DMS53 treated with DMSO at 0.1 percent for 48 hours (cell line): ENCODE measurements around the gene MOB1B.
"Not testable (repeated sequence)": the region's sequence is repeated elsewhere in the genome, so short reads cannot be mapped to it uniquely, and the experiment has no call there.

Source experiments
- DNase-seq: peaks from one replicate; lab custom pipeline; 2025; ENCODE audit not compliant: unreplicated experiment; lab: John Stamatoyannopoulos, UW

MOB1B gene

DNA sequence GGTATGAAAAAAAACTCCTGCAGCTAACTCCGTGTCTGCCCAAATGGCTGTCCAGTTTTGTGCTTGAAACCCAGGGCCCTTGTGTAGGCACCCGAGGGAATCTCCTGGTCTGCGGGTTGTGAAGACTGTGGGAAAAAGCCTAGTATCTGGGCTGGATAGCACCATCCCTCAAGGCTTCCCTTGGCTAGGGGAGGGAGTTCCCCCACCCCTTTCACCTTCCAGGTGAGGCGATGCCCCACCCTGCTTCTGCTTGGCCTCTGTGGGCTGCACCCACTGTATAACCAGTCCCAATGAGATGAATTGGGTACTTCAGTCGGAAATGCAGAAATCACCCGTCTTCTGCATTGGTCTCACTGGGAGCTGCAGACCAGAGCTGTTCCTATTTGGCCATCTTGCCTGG, 102.9 kb downstream of the MOB1B start:
- not testable (repeated sequence) for DNase-seq

GRCh38 chr4:71006203-71006907, 104.2 kb downstream of the MOB1B start:
- no peak for DNase-seq

GRCh38 chr4:71008196-71008595, 106.0 kb downstream of the MOB1B start:
- no peak for DNase-seq

GRCh38 chr4:71009086-71009485, 106.9 kb downstream of the MOB1B start:
- no peak for DNase-seq

- peak; percentile 25 for DNase-seq
Measured at GRCh38 chr4:71009890-71010588, 107.9 kb downstream of the MOB1B start.

DNA sequence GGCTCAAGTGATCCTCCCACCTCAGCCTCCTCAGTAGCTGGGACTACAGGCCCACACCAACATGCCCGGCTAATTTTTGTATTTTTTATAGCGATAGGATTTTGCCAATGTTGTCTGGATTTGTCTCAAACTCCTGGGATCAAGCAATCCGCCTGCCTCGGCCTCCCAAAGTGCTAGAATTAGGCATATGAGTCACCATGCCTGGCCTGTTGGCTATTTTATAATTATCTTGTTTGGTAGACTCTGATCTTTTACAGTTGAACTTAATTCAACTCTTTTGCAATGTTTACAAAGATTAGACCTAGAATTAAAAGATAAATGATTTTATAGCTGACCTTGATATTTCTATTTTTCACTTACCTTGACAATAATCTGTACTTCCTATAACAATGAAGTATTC, 109.3 kb downstream of the MOB1B start:
- no peak for DNase-seq

DNA sequence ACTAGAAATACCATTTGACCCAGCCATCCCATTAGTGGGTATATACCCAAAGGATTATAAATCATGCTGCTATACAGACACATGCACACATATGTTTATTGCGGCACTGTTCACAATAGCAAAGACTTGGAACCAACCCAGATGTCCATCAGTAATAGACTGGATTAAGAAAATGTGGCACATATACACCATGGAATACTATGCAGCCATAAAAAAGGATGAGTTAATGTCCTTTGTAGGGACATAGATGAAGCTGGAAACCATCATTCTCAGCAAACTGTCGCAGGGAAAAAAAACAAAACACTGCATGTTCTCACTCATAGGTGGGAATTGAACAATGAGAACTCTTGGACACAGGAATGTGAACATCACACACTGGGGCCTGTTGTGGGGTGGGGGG, 115.2 kb downstream of the MOB1B start:
- not testable (repeated sequence) for DNase-seq

GRCh38 chr4:71020611-71021010, 118.4 kb downstream of the MOB1B start:
- no peak for DNase-seq

DNA sequence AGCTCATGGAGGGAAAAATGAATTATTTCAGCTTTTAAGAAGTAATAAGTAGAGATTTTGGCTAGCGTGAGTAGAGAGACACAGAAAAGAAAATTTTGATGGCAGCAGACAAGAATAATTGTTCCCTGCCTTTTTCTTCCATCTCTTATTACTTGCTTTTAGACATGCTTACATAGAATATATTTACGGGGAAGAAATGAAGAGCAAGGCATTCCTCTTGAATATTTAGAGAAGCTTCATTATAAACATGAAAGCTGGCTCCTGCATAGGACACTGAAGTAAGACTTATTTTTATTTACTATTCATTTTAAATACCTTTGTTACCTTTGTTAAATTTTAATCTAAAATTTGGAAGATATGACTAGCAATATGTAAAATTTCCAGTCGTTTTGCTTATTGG, 123.5 kb downstream of the MOB1B start:
- no peak for DNase-seq

DNA sequence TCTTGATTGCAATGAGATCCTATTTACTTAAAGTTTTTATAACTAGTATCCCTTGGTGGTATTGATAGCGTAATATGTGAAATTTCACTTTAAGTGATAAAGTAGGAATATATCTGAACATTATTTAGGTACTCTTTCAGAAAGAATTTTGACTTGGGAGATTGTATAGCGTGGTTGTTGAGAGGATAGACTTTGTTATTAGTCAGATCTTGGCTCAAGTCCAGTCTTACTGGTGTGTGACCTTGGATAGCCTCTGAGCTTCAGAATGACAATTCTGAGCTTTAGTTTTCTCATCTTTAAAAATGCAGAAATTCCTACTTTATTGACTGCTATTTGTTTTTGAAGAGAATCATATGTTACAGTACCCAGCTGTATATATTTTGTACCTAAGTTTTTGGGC, 123.9 kb downstream of the MOB1B start:
- peak; percentile 17 for DNase-seq

GRCh38 chr4:71027611-71028010, 125.4 kb downstream of the MOB1B start:
- DNase-seq: no peak

- no peak for DNase-seq
Measured at GRCh38 chr4:71029504-71029903, 127.3 kb downstream of the MOB1B start.

DNA sequence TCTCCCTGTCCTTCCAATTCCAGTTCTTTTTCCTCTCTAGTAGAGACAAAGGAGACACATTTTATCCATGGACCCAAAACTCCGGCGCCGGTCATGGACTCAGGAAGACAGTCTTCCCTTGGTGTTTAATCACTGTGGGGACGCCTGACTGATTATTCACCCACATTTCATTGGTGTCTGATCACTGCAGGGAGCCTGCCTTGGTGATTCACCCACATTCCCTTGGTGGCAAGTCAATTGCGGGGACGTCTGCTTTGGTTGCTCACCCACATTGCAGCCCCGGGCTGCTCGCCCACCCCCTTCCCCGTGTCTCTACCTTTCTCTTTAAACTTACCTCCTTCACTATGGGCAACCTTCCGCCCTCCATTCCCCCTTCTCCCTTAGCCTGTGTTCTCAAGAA, 129.9 kb downstream of the MOB1B start:
- DNase-seq: not testable (repeated sequence)
